Measurements from ENCODE around the gene NLRC5. TPM values are rescaled to one million over a fixed set of nuclear protein-coding genes. Genes with fewer than 3 reads are reported as not detected.

Gene NLRC5
- total and polyA plus RNA-seq, 9 of the 15 experiments (the other 6 are each of a cell fraction or from before 2014, with no cell fraction given), result 0.59 to 0.71 TPM; not detected in 7

DNA sequence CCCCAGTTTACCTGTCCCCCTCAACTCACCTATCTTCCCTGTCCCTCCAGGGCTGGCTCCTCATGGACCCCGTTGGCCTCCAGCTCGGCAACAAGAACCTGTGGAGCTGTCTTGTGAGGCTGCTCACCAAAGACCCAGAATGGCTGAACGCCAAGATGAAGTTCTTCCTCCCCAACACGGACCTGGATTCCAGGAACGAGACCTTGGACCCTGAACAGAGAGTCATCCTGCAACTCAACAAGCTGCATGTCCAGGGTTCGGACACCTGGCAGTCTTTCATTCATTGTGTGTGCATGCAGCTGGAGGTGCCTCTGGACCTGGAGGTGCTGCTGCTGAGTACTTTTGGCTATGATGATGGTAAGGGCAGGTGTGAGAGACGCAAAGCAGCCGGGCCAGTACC is 31.3 kb downstream of the NLRC5 start:
- Histone ChIP-seq H3K79me2 (ENCODE audit: control insufficient read depth, insufficient read depth, low read length) (no peaks in the 10 kb centered on the region), H3K9me3 (replicated peaks; ENCODE audit: control insufficient read depth, insufficient read depth, low read depth, low read length) (no peaks in the 10 kb centered on the region), H3K9me1 (ENCODE audit: control insufficient read depth, insufficient read depth, low read length) (no peaks in the 10 kb centered on the region), H3K4me2 (ENCODE audit: insufficient read depth, low read length) (no peak overlapping the region), H3K9ac (ENCODE audit: insufficient read depth in 1 of 2, low read depth in 2 of 2, low read length in 2 of 2) (no peak overlapping the region), H3K4me3 (no peak overlapping the region), H3K27me3 (ENCODE audit: control insufficient read depth in 2 of 2, insufficient read depth in 2 of 2, low read length in 2 of 2) (peaks cover 17 to 59% of the 10 kb centered on the region in 2 experiments; a peak in 4 of 5 replicates), H2AFZ (ENCODE audit: low read depth, low read length) (no peak overlapping the region), H3K27ac (ENCODE audit: extremely low read depth, low read depth, low read length) (no peak overlapping the region), H3K36me3 (ENCODE audit: control insufficient read depth, insufficient read depth, low read length) (no peaks in the 10 kb centered on the region), H4K20me1 (replicated peaks; ENCODE audit: control insufficient read depth, insufficient read depth, low read length) (peaks cover 2% of the 10 kb centered on the region; the same call in 1 of the 2 replicates), H3K4me1 (replicated peaks in 1 of 2; ENCODE audit: control insufficient read depth in 2 of 2, insufficient read depth in 2 of 2, low read length in 2 of 2) (no peaks in the 10 kb centered on the region)
- in situ Hi-C loops (cut with MboI), result no loop called here
- no peak for ATAC-seq
- no peak for DNase-seq (ENCODE audit: extremely low read depth in 1 of 4, low spot score in 3 of 4)
- POLR2A ChIA-PET, result interaction anchor here (0.6 kb wide), 1 partner anchor 22 kb away, joined by 3 read pairs; no protein-coding TSS in a partner anchor
- intact Hi-C loops (cut with micrococcal nuclease), result no loop called here
- TF ChIP-seq POLR3A (IDR thresholded peaks at IDR 0.05; ENCODE audit: borderline replicate concordance, extremely low read depth, insufficient read depth, insufficient read length) (no peak), CCNT2 (IDR thresholded peaks at IDR 0.05; ENCODE audit: borderline replicate concordance, extremely low read depth, insufficient read length, low read depth, low read length) (no peak), ZNF277 (CRISPR knock-in tag; IDR thresholded peaks at IDR 0.05; ENCODE audit: borderline replicate concordance) (no peak), ETS2 (tag; IDR thresholded peaks at IDR 0.05; ENCODE audit: borderline replicate concordance, poor library complexity, severe bottlenecking) (no peak), SMARCB1 (IDR thresholded peaks at IDR 0.05; ENCODE audit: insufficient read length, low read depth) (no peak), ZNF561 (CRISPR knock-in tag; conservative IDR thresholded peaks at IDR 0.05) (no peak), ELF1 (tag; IDR thresholded peaks at IDR 0.05) (no peak), ZNF184 (CRISPR knock-in tag; IDR thresholded peaks at IDR 0.05) (no peak), RBM34 (IDR thresholded peaks at IDR 0.05; ENCODE audit: borderline replicate concordance, insufficient read depth, low read length) (no peak)
- TF ChIP-seq, protein P1, sequence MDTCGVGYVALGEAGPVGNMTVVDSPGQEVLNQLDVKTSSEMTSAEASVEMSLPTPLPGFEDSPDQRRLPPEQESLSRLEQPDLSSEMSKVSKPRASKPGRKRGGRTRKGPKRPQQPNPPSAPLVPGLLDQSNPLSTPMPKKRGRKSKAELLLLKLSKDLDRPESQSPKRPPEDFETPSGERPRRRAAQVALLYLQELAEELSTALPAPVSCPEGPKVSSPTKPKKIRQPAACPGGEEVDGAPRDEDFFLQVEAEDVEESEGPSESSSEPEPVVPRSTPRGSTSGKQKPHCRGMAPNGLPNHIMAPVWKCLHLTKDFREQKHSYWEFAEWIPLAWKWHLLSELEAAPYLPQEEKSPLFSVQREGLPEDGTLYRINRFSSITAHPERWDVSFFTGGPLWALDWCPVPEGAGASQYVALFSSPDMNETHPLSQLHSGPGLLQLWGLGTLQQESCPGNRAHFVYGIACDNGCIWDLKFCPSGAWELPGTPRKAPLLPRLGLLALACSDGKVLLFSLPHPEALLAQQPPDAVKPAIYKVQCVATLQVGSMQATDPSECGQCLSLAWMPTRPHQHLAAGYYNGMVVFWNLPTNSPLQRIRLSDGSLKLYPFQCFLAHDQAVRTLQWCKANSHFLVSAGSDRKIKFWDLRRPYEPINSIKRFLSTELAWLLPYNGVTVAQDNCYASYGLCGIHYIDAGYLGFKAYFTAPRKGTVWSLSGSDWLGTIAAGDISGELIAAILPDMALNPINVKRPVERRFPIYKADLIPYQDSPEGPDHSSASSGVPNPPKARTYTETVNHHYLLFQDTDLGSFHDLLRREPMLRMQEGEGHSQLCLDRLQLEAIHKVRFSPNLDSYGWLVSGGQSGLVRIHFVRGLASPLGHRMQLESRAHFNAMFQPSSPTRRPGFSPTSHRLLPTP (IDR thresholded peaks at IDR 0.05; ENCODE audit: borderline replicate concordance, extremely low read depth, insufficient read length), result no peak
- TF ChIP-seq, protein P2, sequence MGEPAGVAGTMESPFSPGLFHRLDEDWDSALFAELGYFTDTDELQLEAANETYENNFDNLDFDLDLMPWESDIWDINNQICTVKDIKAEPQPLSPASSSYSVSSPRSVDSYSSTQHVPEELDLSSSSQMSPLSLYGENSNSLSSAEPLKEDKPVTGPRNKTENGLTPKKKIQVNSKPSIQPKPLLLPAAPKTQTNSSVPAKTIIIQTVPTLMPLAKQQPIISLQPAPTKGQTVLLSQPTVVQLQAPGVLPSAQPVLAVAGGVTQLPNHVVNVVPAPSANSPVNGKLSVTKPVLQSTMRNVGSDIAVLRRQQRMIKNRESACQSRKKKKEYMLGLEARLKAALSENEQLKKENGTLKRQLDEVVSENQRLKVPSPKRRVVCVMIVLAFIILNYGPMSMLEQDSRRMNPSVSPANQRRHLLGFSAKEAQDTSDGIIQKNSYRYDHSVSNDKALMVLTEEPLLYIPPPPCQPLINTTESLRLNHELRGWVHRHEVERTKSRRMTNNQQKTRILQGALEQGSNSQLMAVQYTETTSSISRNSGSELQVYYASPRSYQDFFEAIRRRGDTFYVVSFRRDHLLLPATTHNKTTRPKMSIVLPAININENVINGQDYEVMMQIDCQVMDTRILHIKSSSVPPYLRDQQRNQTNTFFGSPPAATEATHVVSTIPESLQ (CRISPR knock-in tag; IDR thresholded peaks at IDR 0.05), result no peak
- under 1% methylated on average over 8 of the region's 8 CpGs for whole genome bisulfite sequencing (ENCODE audit: insufficient coverage, low coverage, missing lambda C conversion rate)
- no TSS peak for BruUV-seq (replicated peaks)
- FAIRE-seq, result no peak
- CTCF ChIA-PET (ENCODE audit: low intra/inter-chr PET ratio), result no interaction called here
